ENCODE results near the gene TAF11L12.
"Not testable (repeated sequence)": the region's sequence is repeated elsewhere in the genome, so short reads cannot be mapped to it uniquely, and the experiment has no call there.

TAF11L12 gene

DNA sequence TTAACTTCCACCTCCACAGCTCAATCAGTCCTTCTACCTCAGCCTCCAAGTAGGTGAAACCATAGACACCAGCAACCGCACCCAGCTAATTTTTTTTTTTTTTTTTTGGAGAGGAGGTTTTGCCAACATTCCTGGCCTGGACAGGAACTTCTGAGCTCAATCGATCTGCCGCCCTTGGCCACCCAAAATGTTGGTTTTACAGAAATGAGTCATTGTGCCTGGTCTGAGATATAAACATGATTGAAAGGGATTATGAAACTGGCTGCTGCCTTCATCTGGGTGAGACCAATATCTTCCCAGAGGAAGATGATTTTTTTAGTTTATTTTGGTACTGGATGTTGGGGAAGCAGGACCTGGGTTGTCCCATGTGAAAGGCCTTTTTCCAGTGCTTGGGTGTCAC is 9.2 kb downstream of the TAF11L12 start:
- Mint-ChIP-seq H3K36me3 (ENCODE audit: low read depth) (no peaks in the 10 kb centered on the region), H3K9me3 (peaks cover 7% of the 10 kb centered on the region), H3K4me1 (no peaks in the 10 kb centered on the region), H3K27ac (no peak overlapping the region), H3K4me3 (no peak overlapping the region), H3K27me3 (ENCODE audit: low read depth) (peaks cover 10% of the 10 kb centered on the region)
- TF ChIP-seq, protein P1, sequence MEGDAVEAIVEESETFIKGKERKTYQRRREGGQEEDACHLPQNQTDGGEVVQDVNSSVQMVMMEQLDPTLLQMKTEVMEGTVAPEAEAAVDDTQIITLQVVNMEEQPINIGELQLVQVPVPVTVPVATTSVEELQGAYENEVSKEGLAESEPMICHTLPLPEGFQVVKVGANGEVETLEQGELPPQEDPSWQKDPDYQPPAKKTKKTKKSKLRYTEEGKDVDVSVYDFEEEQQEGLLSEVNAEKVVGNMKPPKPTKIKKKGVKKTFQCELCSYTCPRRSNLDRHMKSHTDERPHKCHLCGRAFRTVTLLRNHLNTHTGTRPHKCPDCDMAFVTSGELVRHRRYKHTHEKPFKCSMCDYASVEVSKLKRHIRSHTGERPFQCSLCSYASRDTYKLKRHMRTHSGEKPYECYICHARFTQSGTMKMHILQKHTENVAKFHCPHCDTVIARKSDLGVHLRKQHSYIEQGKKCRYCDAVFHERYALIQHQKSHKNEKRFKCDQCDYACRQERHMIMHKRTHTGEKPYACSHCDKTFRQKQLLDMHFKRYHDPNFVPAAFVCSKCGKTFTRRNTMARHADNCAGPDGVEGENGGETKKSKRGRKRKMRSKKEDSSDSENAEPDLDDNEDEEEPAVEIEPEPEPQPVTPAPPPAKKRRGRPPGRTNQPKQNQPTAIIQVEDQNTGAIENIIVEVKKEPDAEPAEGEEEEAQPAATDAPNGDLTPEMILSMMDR (IDR thresholded peaks at IDR 0.05; ENCODE audit: unreplicated experiment in 3 of 3) = no peak

DNA sequence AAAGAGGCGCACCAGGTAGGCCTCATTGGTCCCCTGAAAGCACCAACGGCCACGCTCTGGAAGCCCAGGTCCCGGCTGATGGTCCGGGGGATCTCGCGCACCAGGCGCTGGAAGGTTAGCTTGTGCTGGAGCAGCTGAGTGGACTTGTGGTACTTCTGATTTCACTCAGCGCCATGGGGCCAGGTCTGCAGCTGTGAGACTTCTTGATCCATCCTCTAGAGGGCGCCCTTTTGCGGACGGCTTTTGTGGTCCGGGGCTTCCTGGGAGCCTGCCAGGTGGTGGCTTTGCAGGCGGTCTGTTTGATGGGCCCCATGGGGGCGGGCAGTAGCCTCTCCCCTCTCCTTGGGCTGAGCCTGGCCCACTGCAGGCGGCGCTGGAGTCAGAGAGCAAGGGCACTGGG is 10.4 kb downstream of the TAF11L12 start:
- no peaks in the 10 kb centered on the region for H3K4me1 Mint-ChIP-seq
- TF ChIP-seq, protein P1 (IDR thresholded peaks at IDR 0.05; ENCODE audit: unreplicated experiment in 3 of 3) = no peak
- H3K9me3 Mint-ChIP-seq = peaks cover 7% of the 10 kb centered on the region
- no peak overlapping the region for H3K27ac Mint-ChIP-seq
- H3K36me3 Mint-ChIP-seq (ENCODE audit: low read depth) = no peaks in the 10 kb centered on the region
- peaks cover 10% of the 10 kb centered on the region for H3K27me3 Mint-ChIP-seq (ENCODE audit: low read depth)
- no peak overlapping the region for H3K4me3 Mint-ChIP-seq

DNA sequence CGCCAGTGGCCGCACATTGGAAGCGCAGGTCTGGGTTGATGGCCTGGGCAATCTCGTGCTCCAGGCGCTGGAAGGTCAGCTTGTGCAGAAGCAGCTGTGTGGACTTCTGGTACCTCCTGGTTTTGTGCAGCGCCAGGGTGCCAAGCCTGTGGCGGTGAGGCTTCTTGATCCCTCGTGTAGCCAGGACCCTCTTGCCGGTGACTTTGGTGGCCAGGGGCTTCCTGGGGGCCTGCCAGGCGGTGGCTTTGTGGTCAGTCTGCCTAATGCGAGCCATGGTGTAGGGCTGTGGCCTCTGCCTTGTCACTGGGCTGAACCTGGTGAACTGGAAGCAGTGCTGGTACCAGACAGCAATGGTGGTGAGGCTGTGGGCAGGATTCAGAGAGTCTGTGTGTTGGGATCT is 15.5 kb downstream of the TAF11L12 start:
- Mint-ChIP-seq H3K27ac (no peak overlapping the region), H3K36me3 (ENCODE audit: low read depth) (no peaks in the 10 kb centered on the region), H3K4me3 (no peak overlapping the region), H3K27me3 (ENCODE audit: low read depth) (peaks cover 4% of the 10 kb centered on the region), H3K9me3 (no peaks in the 10 kb centered on the region), H3K4me1 (no peaks in the 10 kb centered on the region)
- TF ChIP-seq, protein P1 (IDR thresholded peaks at IDR 0.05; ENCODE audit: unreplicated experiment in 3 of 3) = no peak

DNA sequence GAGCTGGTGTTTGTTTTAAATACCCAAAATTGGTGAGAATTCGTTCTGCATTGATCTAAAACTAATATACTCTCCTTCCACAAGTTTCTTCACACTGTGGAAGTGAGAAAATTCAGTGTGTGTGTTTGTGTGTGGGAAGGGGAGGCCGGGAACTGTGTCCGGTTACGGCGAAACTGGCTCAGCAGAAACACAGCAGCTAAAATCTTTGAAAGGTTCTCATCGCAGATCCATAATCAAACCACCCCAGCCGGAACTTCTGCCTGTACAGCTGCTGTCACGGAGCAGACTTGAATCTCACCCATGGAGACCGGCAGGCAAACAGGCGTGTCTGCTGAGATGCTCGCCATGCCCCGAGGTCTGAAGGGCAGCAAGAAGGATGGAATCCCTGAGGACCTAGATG is 21.6 kb downstream of the TAF11L12 start, which contains the start of gene TAF11L13:
Gene TAF11L13, plus strand, starts transcription at position 301 of the 400 bp plus-strand sequence.
- not testable (repeated sequence) for H3K36me3 Mint-ChIP-seq (ENCODE audit: low read depth); H3K27ac Mint-ChIP-seq; H3K9me3 Mint-ChIP-seq; H3K4me1 Mint-ChIP-seq; H3K27me3 Mint-ChIP-seq (ENCODE audit: low read depth); H3K4me3 Mint-ChIP-seq

DNA sequence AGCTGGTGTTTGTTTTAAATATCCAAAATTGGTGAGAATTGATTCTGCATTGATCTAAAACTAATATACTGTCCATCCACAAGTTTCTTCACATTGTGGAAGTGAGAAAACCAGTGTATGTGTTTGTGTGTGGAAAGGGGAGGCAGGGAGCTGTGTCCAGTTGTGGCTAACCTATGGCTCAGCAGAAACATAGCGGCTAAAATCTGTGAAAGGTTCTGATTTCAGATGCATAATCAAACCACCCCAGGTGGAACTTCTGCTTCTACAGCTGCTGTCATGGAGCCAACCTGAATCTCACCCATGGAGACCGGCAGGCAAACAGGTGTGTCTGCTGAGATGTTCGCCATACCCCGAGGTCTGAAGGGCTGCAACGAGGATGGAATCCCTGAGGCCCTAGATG is 24.0 kb downstream of the TAF11L12 start, which contains the start of gene TAF11L14:
Gene TAF11L14, plus strand, starts transcription at position 301 of the 400 bp plus-strand sequence.
- H3K4me1 Mint-ChIP-seq = no peaks in the 10 kb centered on the region
- no peak within 1 kb of the TSS for H3K4me3 Mint-ChIP-seq
- peaks cover 3% of the 10 kb centered on the region for H3K27me3 Mint-ChIP-seq (ENCODE audit: low read depth)
- H3K36me3 Mint-ChIP-seq (ENCODE audit: low read depth) = no peaks in the 10 kb centered on the region
- H3K9me3 Mint-ChIP-seq = peaks cover 4% of the 10 kb centered on the region
- TF ChIP-seq, protein P1 (IDR thresholded peaks at IDR 0.05; ENCODE audit: unreplicated experiment in 3 of 3) = no peak
- no peak within 1 kb of the TSS for H3K27ac Mint-ChIP-seq

DNA sequence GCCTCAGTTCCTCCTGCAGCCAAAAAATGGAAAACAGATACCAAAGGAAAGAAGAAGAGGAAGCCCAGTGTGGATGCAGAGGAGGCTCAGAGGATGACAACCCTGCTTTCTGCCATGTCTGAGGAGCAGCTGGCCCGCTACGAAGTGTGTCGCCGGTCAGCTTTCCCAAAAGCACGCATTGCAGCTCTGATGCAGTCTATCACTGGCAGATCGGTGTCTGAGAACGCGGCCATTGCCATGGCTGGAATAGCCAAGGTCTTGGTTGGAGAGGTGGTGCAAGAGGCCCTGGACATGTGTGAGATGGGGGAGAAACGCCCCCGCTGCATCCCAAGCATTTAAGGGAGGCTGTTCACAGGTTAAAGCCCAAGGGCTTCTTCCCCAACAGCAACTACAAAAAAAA is 39.0 kb downstream of the TAF11L12 start:
- H3K9me3 Mint-ChIP-seq = peaks cover 18% of the 10 kb centered on the region
- H3K36me3 Mint-ChIP-seq (ENCODE audit: low read depth); H3K4me3 Mint-ChIP-seq; H3K4me1 Mint-ChIP-seq; H3K27ac Mint-ChIP-seq; H3K27me3 Mint-ChIP-seq (ENCODE audit: low read depth): not testable (repeated sequence)

DNA sequence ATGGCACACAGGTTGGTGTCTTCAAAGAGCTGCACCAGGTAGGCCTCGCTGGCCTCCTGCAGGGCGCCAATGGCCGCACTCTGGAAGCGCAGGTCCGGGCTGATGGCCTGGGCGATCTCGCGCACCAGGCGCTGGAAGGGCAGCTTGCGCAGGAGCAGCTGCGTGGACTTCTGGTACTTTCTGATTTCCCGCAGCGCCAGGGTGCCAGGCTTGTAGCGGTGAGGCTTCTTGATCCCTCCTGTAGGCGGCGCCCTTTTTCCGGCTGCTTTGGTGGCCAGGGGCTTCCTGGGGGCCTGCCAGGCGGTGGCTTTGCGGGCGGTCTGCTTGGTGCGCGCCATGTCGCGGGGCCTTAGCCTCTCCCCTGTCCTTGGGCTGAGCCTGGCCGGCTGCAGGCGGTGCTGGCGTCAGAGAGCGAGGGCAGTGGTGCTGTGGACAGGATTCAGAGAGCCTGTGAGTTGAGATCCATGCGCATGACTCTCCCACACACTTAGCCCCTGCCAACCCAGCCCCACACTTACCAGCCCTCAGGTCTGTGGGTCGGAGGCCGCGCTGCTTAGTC is 45.1 kb downstream of the TAF11L12 start:
- not testable (repeated sequence) for H3K27me3 Mint-ChIP-seq (ENCODE audit: low read depth); H3K36me3 Mint-ChIP-seq (ENCODE audit: low read depth); H3K4me3 Mint-ChIP-seq

More for the DNA sequence above, 45.1 kb downstream of the TAF11L12 start:
- not testable (repeated sequence) for H3K9me3 Mint-ChIP-seq, H3K27ac Mint-ChIP-seq, H3K4me1 Mint-ChIP-seq
